Measurements from ENCODE around the gene SLC24A5.

SLC24A5 gene

GRCh38 chr15:48120745-48121144 is at the start of gene SLC24A5:
Gene SLC24A5, plus strand, starts transcription at chr15:48120990. Its CDS starts 55 bp downstream, at chr15:48121045.
- DNase-seq, result no peak

GRCh38 chr15:48072941-48073340 is 47.8 kb upstream of the SLC24A5 start:
- DNase-seq, result no peak

- no peak for DNase-seq
Observed at GRCh38 chr15:48073881-48074280, 46.9 kb upstream of the SLC24A5 start.

- no peak for DNase-seq
Observed at GRCh38 chr15:48076454-48076853, 44.3 kb upstream of the SLC24A5 start.

GRCh38 chr15:48077616-48078184 is 43.1 kb upstream of the SLC24A5 start:
- DNase-seq, result no peak

- DNase-seq, result no peak
Observed at GRCh38 chr15:48084759-48085590, 35.8 kb upstream of the SLC24A5 start.

GRCh38 chr15:48085591-48085930 is 35.2 kb upstream of the SLC24A5 start:
- DNase-seq, result no peak

GRCh38 chr15:48086133-48086532 is 34.7 kb upstream of the SLC24A5 start:
- DNase-seq, result no peak

- no peak for DNase-seq
Observed at GRCh38 chr15:48086576-48086975, 34.2 kb upstream of the SLC24A5 start.

- no peak for DNase-seq
Observed at GRCh38 chr15:48087844-48088243, 32.9 kb upstream of the SLC24A5 start.

- no peak for DNase-seq
Observed at GRCh38 chr15:48089702-48090101, 31.1 kb upstream of the SLC24A5 start.

GRCh38 chr15:48090115-48090514 is 30.7 kb upstream of the SLC24A5 start:
- DNase-seq, result no peak

GRCh38 chr15:48090666-48091065 is 30.1 kb upstream of the SLC24A5 start:
- DNase-seq, result no peak

- no peak for DNase-seq
Observed at GRCh38 chr15:48091522-48091921, 29.3 kb upstream of the SLC24A5 start.

GRCh38 chr15:48096355-48096786 is 24.4 kb upstream of the SLC24A5 start:
- DNase-seq, result no peak

GRCh38 chr15:48096813-48097212 is 24.0 kb upstream of the SLC24A5 start:
- no peak for DNase-seq

GRCh38 chr15:48097264-48097663 is 23.5 kb upstream of the SLC24A5 start:
- no peak for DNase-seq

- no peak for DNase-seq
Observed at GRCh38 chr15:48101376-48101961, 19.3 kb upstream of the SLC24A5 start.

- DNase-seq, result no peak
Observed at GRCh38 chr15:48102167-48102566, 18.6 kb upstream of the SLC24A5 start.

GRCh38 chr15:48103647-48104046 is 17.1 kb upstream of the SLC24A5 start:
- DNase-seq, result no peak

- DNase-seq, result no peak
Observed at GRCh38 chr15:48105936-48106335, 14.9 kb upstream of the SLC24A5 start.

- no peak for DNase-seq
Observed at GRCh38 chr15:48109212-48109611, 11.6 kb upstream of the SLC24A5 start.

GRCh38 chr15:48109856-48110531 is 10.8 kb upstream of the SLC24A5 start:
- no peak for DNase-seq

GRCh38 chr15:48112242-48112641 is 8.5 kb upstream of the SLC24A5 start:
- no peak for DNase-seq

Measured in GF-D8 (cell line).